Measurements from ENCODE around the gene FAM228B. TPM values are rescaled to one million over a fixed set of nuclear protein-coding genes. Genes with fewer than 3 reads are reported as not detected.
A peak's percentile ranks its signal among the peaks of the same experiment; 100 is the strongest.

Gene FAM228B
- total and polyA plus RNA-seq, 5 experiments from 2014 or later, result 6.5 to 28.5 (median 8.7) TPM

- Mint-ChIP-seq H3K36me3 (peaks cover 5 to 28% (median 22%) of the 10 kb centered on the region in 3 donors), H3K9me3 (peaks cover 0 to 9% (median 0%) of the 10 kb centered on the region in 9 donors), H3K4me3 (no peak overlapping the region), H3K27ac (no peak overlapping the region), H3K27me3 (peaks cover 0 to 3% (median 0%) of the 10 kb centered on the region in 5 donors), H3K4me1 (peaks cover 0 to 3% (median 2%) of the 10 kb centered on the region in 4 donors)
- POLR2A ChIA-PET, result interaction anchor here (0.6 kb wide), 1 partner anchor 45 kb away, joined by 3 read pairs; no protein-coding TSS in a partner anchor
- DNase-seq, result no peak
- ATAC-seq, result no peak
These were observed 39.9 kb downstream of the FAM228B start for GRCh38 chr2:24163186-24163585.

GRCh38 chr2:24163601-24164000 lies 40.3 kb downstream of the FAM228B start:
- H3K9me3 Mint-ChIP-seq, result peaks cover 0 to 9% (median 0%) of the 10 kb centered on the region in 9 donors
- H3K36me3 Mint-ChIP-seq, result peaks cover 5 to 24% (median 22%) of the 10 kb centered on the region in 3 donors
- no peak overlapping the region for H3K4me3 Mint-ChIP-seq
- H3K27me3 Mint-ChIP-seq, result peaks cover 0 to 3% (median 0%) of the 10 kb centered on the region in 5 donors
- peaks cover 0 to 3% (median 2%) of the 10 kb centered on the region in 4 donors for H3K4me1 Mint-ChIP-seq
- POLR2A ChIA-PET, result no interaction called here
- ATAC-seq (no peak), DNase-seq (no peak)
- H3K27ac Mint-ChIP-seq, result no peak overlapping the region

- peak; percentile 64 to 80 for ATAC-seq
- Mint-ChIP-seq H3K4me3 (no peak overlapping the region), H3K9me3 (peaks cover 0 to 9% (median 0%) of the 10 kb centered on the region in 9 donors), H3K4me1 (peaks cover 0 to 3% (median 2%) of the 10 kb centered on the region in 4 donors), H3K27ac (no peak overlapping the region), H3K27me3 (peaks cover 0 to 3% (median 0%) of the 10 kb centered on the region in 5 donors), H3K36me3 (peaks cover 0 to 20% (median 20%) of the 10 kb centered on the region in 3 donors)
- POLR2A ChIA-PET, result no interaction called here
- peak in 9 of 10 donors; percentile 6 to 49 (median 25) for DNase-seq
These were observed 41.2 kb downstream of the FAM228B start for GRCh38 chr2:24164416-24164973.

- no peak for ATAC-seq
- H3K27me3 Mint-ChIP-seq, result peaks cover 3 to 12% (median 4%) of the 10 kb centered on the region in 5 donors
- no peak overlapping the region for H3K27ac Mint-ChIP-seq
- DNase-seq, result no peak
- peaks cover 0 to 2% (median 0%) of the 10 kb centered on the region in 9 donors for H3K9me3 Mint-ChIP-seq
- H3K4me1 Mint-ChIP-seq, result peaks cover 0 to 3% (median 1%) of the 10 kb centered on the region in 4 donors
- H3K4me3 Mint-ChIP-seq, result no peak overlapping the region
- H3K36me3 Mint-ChIP-seq, result peaks cover 3 to 11% (median 7%) of the 10 kb centered on the region in 3 donors
- POLR2A ChIA-PET, result no interaction called here
These were observed 45.8 kb downstream of the FAM228B start for GRCh38 chr2:24169023-24169422.

- Mint-ChIP-seq H3K27me3 (peaks cover 2 to 16% (median 5%) of the 10 kb centered on the region in 5 donors), H3K4me1 (no peaks in the 10 kb centered on the region), H3K36me3 (peaks cover 0 to 9% (median 6%) of the 10 kb centered on the region in 3 donors), H3K27ac (peak within 1 kb of the TSS in 1 of 10 donors; percentile 12), H3K4me3 (no peak within 1 kb of the TSS), H3K9me3 (peaks cover 0 to 2% (median 0%) of the 10 kb centered on the region in 9 donors)
- ATAC-seq (no peak), DNase-seq (no peak)
- POLR2A ChIA-PET, result no interaction called here
These were observed 51.6 kb downstream of the FAM228B start, which contains the start of gene FAM228A for GRCh38 chr2:24174851-24175277. TSS of gene FAM228A (plus strand) at chr2:24175053. CDS start at chr2:24175481, 428 bp downstream.

GRCh38 chr2:24175631-24176187 lies 52.4 kb downstream of the FAM228B start:
- Mint-ChIP-seq H3K27me3 (peaks cover 2 to 16% (median 5%) of the 10 kb centered on the region in 5 donors), H3K27ac (no peak overlapping the region), H3K4me1 (no peaks in the 10 kb centered on the region), H3K9me3 (peaks cover 0 to 2% (median 0%) of the 10 kb centered on the region in 9 donors), H3K36me3 (peaks cover 0 to 7% (median 6%) of the 10 kb centered on the region in 3 donors), H3K4me3 (no peak overlapping the region)
- POLR2A ChIA-PET, result no interaction called here
- ATAC-seq (no peak), DNase-seq (no peak)

- H3K4me3 Mint-ChIP-seq, result no peak overlapping the region
- no peak overlapping the region for H3K27ac Mint-ChIP-seq
- H3K9me3 Mint-ChIP-seq, result peaks cover 0 to 2% (median 0%) of the 10 kb centered on the region in 9 donors
- DNase-seq, result no peak
- ATAC-seq, result no peak
- H3K36me3 Mint-ChIP-seq, result peaks cover 0 to 7% (median 6%) of the 10 kb centered on the region in 3 donors
- no peaks in the 10 kb centered on the region for H3K4me1 Mint-ChIP-seq
- peaks cover 2 to 16% (median 5%) of the 10 kb centered on the region in 5 donors for H3K27me3 Mint-ChIP-seq
- POLR2A ChIA-PET, result no interaction called here
These were observed 53.1 kb downstream of the FAM228B start for GRCh38 chr2:24176326-24176725.

GRCh38 chr2:24179683-24180082 lies 56.4 kb downstream of the FAM228B start:
- no peaks in the 10 kb centered on the region for H3K4me1 Mint-ChIP-seq

GRCh38 chr2:24181849-24182248 lies 58.6 kb downstream of the FAM228B start:
- peaks cover 0 to 1% (median 0%) of the 10 kb centered on the region in 9 donors for H3K9me3 Mint-ChIP-seq
- H3K27me3 Mint-ChIP-seq, result no peaks in the 10 kb centered on the region
- no peaks in the 10 kb centered on the region for H3K36me3 Mint-ChIP-seq
- no peak for DNase-seq
- POLR2A ChIA-PET, result no interaction called here
- no peaks in the 10 kb centered on the region for H3K4me1 Mint-ChIP-seq
- no peak for ATAC-seq
- H3K4me3 Mint-ChIP-seq, result no peak overlapping the region
- no peak overlapping the region for H3K27ac Mint-ChIP-seq

More at GRCh38 chr2:24179683-24180082, 56.4 kb downstream of the FAM228B start:
- ATAC-seq (no peak), DNase-seq (no peak)
- POLR2A ChIA-PET, result no interaction called here
- no peaks in the 10 kb centered on the region for H3K27me3 Mint-ChIP-seq
- no peaks in the 10 kb centered on the region for H3K9me3 Mint-ChIP-seq
- peak overlapping the region in 1 of 10 donors; percentile 7 for H3K27ac Mint-ChIP-seq
- H3K36me3 Mint-ChIP-seq, result no peaks in the 10 kb centered on the region
- no peak overlapping the region for H3K4me3 Mint-ChIP-seq

- Mint-ChIP-seq H3K4me3 (no peak overlapping the region), H3K27ac (no peak overlapping the region), H3K36me3 (peaks cover 0 to 4% (median 0%) of the 10 kb centered on the region in 3 donors), H3K4me1 (no peaks in the 10 kb centered on the region), H3K27me3 (no peaks in the 10 kb centered on the region), H3K9me3 (peaks cover 0 to 3% (median 0%) of the 10 kb centered on the region in 9 donors)
- POLR2A ChIA-PET, result no interaction called here
- no peak for DNase-seq
- no peak for ATAC-seq
These were observed 59.2 kb downstream of the FAM228B start for GRCh38 chr2:24182507-24182906.

- DNase-seq (no peak), ATAC-seq (no peak)
- Mint-ChIP-seq H3K27me3 (no peaks in the 10 kb centered on the region), H3K36me3 (peaks cover 0 to 9% (median 6%) of the 10 kb centered on the region in 3 donors), H3K27ac (no peak overlapping the region), H3K4me3 (no peak overlapping the region), H3K9me3 (peaks cover 0 to 9% (median 0%) of the 10 kb centered on the region in 9 donors), H3K4me1 (no peaks in the 10 kb centered on the region)
- POLR2A ChIA-PET, result no interaction called here
These were observed 60.2 kb downstream of the FAM228B start for GRCh38 chr2:24183366-24184069.

GRCh38 chr2:24189551-24189950 lies 66.3 kb downstream of the FAM228B start:
- ATAC-seq, result no peak
- peaks cover 0 to 15% (median 10%) of the 10 kb centered on the region in 3 donors for H3K36me3 Mint-ChIP-seq
- POLR2A ChIA-PET, result no interaction called here
- no peak overlapping the region for H3K27ac Mint-ChIP-seq
- no peak for DNase-seq
- H3K9me3 Mint-ChIP-seq, result peaks cover 0 to 23% (median 4%) of the 10 kb centered on the region in 9 donors
- peaks cover 0 to 10% (median 1%) of the 10 kb centered on the region in 5 donors for H3K27me3 Mint-ChIP-seq
- H3K4me1 Mint-ChIP-seq, result no peaks in the 10 kb centered on the region
- no peak overlapping the region for H3K4me3 Mint-ChIP-seq

- ATAC-seq, result no peak
- POLR2A ChIA-PET, result no interaction called here
- Mint-ChIP-seq H3K27me3 (peaks cover 0 to 10% (median 1%) of the 10 kb centered on the region in 5 donors), H3K4me3 (no peak overlapping the region), H3K4me1 (no peaks in the 10 kb centered on the region), H3K27ac (peak overlapping the region in 1 of 10 donors; percentile 49), H3K9me3 (peaks cover 0 to 25% (median 6%) of the 10 kb centered on the region in 9 donors), H3K36me3 (peaks cover 0 to 15% (median 10%) of the 10 kb centered on the region in 3 donors)
- DNase-seq, result no peak
These were observed 67.2 kb downstream of the FAM228B start for GRCh38 chr2:24190503-24190902.

Data from naive thymus-derived CD8-positive, alpha-beta T cell (primary cell).